Measurements from ENCODE around the gene MRPL23. TPM values are rescaled to one million over a fixed set of nuclear protein-coding genes. Genes with fewer than 3 reads are reported as not detected.

MRPL23 gene
- polyA plus RNA-seq, 1 donor (not counting 4 experiments of a cell fraction or from before 2014, with no cell fraction given): 68.2 TPM

- Histone ChIP-seq H2AFZ (ENCODE audit: control insufficient read depth, low read length) (no peak overlapping the region), H3K79me2 (ENCODE audit: control insufficient read depth, insufficient read depth, low read length) (no peaks in the 10 kb centered on the region), H3K4me1 (ENCODE audit: control insufficient read depth, extremely low read depth, insufficient read depth, low read length) (no peaks in the 10 kb centered on the region), H3K27ac (ENCODE audit: control insufficient read depth, insufficient read depth, low read length) (no peak overlapping the region), H4K20me1 (ENCODE audit: control insufficient read depth, extremely low read depth, insufficient read depth, low read length) (no peaks in the 10 kb centered on the region), H3K9me3 (ENCODE audit: control insufficient read depth, low read depth, low read length) (no peaks in the 10 kb centered on the region), H3K27me3 (ENCODE audit: control insufficient read depth, extremely low read depth, insufficient read depth, low read length) (no peaks in the 10 kb centered on the region), H3K9me1 (ENCODE audit: control insufficient read depth, extremely low read depth, insufficient read depth, low read length) (no peaks in the 10 kb centered on the region), H3K4me2 (ENCODE audit: control insufficient read depth, extremely low read depth, insufficient read depth, low read depth, low read length) (no peak overlapping the region), H3K36me3 (ENCODE audit: control insufficient read depth in 2 of 2, extremely low read depth in 1 of 2, insufficient read depth in 2 of 2, low read length in 2 of 2) (no peaks in the 10 kb centered on the region), H3K9ac (ENCODE audit: control insufficient read depth, extremely low read depth, insufficient read depth, low read length) (no peak overlapping the region), H3K4me3 (ENCODE audit: control insufficient read depth in 2 of 3, extremely low read depth in 1 of 3, insufficient read depth in 2 of 3, low read depth in 1 of 3, low read length in 3 of 3) (no peak overlapping the region)
- no peak for DNase-seq (ENCODE audit: low read depth, low spot score)
- no peak for FAIRE-seq
- dilution Hi-C loops (cut with MboI; ENCODE audit: extremely low pct_ligation_motif_present, low sequenced_read_pairs): no loop called here
- no peak for TF ChIP-seq EZH2 (IDR thresholded peaks at IDR 0.05; ENCODE audit: low read length)
- no peak for TF ChIP-seq CTCF (optimal IDR thresholded peaks at IDR 0.05 in 1 of 3, IDR thresholded peaks at IDR 0.05 in 1 of 3, conservative IDR thresholded peaks at IDR 0.05 in 1 of 3; ENCODE audit: extremely low read depth in 1 of 3, insufficient read depth in 2 of 3, low read length in 3 of 3)
These were observed 6.5 kb downstream of the MRPL23 start for GRCh38 chr11:1953489-1954266.

- Histone ChIP-seq H2AFZ (ENCODE audit: control insufficient read depth, low read length) (no peak overlapping the region), H3K36me3 (ENCODE audit: control insufficient read depth in 2 of 2, extremely low read depth in 1 of 2, insufficient read depth in 2 of 2, low read length in 2 of 2) (no peaks in the 10 kb centered on the region), H4K20me1 (ENCODE audit: control insufficient read depth, extremely low read depth, insufficient read depth, low read length) (no peaks in the 10 kb centered on the region), H3K9ac (ENCODE audit: control insufficient read depth, extremely low read depth, insufficient read depth, low read length) (no peak overlapping the region), H3K27ac (ENCODE audit: control insufficient read depth, insufficient read depth, low read length) (no peak overlapping the region), H3K9me1 (ENCODE audit: control insufficient read depth, extremely low read depth, insufficient read depth, low read length) (no peaks in the 10 kb centered on the region), H3K9me3 (ENCODE audit: control insufficient read depth, low read depth, low read length) (no peaks in the 10 kb centered on the region), H3K4me3 (ENCODE audit: control insufficient read depth in 2 of 3, extremely low read depth in 1 of 3, insufficient read depth in 2 of 3, low read depth in 1 of 3, low read length in 3 of 3) (no peak overlapping the region), H3K4me2 (ENCODE audit: control insufficient read depth, extremely low read depth, insufficient read depth, low read depth, low read length) (no peak overlapping the region), H3K79me2 (ENCODE audit: control insufficient read depth, insufficient read depth, low read length) (no peaks in the 10 kb centered on the region), H3K27me3 (ENCODE audit: control insufficient read depth, extremely low read depth, insufficient read depth, low read length) (no peaks in the 10 kb centered on the region), H3K4me1 (ENCODE audit: control insufficient read depth, extremely low read depth, insufficient read depth, low read length) (no peaks in the 10 kb centered on the region)
- TF ChIP-seq EZH2 (IDR thresholded peaks at IDR 0.05; ENCODE audit: low read length): no peak
- TF ChIP-seq CTCF (optimal IDR thresholded peaks at IDR 0.05 in 1 of 3, IDR thresholded peaks at IDR 0.05 in 1 of 3, conservative IDR thresholded peaks at IDR 0.05 in 1 of 3; ENCODE audit: extremely low read depth in 1 of 3, insufficient read depth in 2 of 3, low read length in 3 of 3): no peak
- DNase-seq (ENCODE audit: low read depth, low spot score) (no peak), FAIRE-seq (no peak)
- dilution Hi-C loops (cut with MboI; ENCODE audit: extremely low pct_ligation_motif_present, low sequenced_read_pairs): no loop called here
These were observed 11.2 kb downstream of the MRPL23 start for GRCh38 chr11:1958367-1958766.

Measured in keratinocyte (primary cell).